ENCODE data around the gene NAT8L. TPM values are rescaled to one million over a fixed set of nuclear protein-coding genes. Genes with fewer than 3 reads are reported as not detected.

Gene NAT8L
- polyA plus RNA-seq, 4 donors, result 5.4 to 7.8 (median 6.6) TPM

GRCh38 chr4:2089222-2089621 is 30.1 kb downstream of the NAT8L start:
- no peak for DNase-seq (ENCODE audit: low read depth in 4 of 4, low spot score in 3 of 4)

GRCh38 chr4:2090642-2091041 is 31.5 kb downstream of the NAT8L start:
- DNase-seq (ENCODE audit: low read depth in 4 of 4, low spot score in 3 of 4), result no peak

- no peak for DNase-seq (ENCODE audit: low read depth in 4 of 4, low spot score in 3 of 4)
Measured at GRCh38 chr4:2091990-2092668, 33.0 kb downstream of the NAT8L start.

GRCh38 chr4:2092669-2093053 is 33.5 kb downstream of the NAT8L start:
- DNase-seq (ENCODE audit: low read depth in 4 of 4, low spot score in 3 of 4), result no peak

- DNase-seq (ENCODE audit: low read depth in 4 of 4, low spot score in 3 of 4), result no peak
Measured at GRCh38 chr4:2093265-2093664, 34.1 kb downstream of the NAT8L start.

- DNase-seq (ENCODE audit: low read depth in 4 of 4, low spot score in 3 of 4), result no peak
Measured at GRCh38 chr4:2094545-2094944, 35.4 kb downstream of the NAT8L start.

- DNase-seq (ENCODE audit: low read depth in 4 of 4, low spot score in 3 of 4), result no peak
Measured at GRCh38 chr4:2095236-2096072, 36.3 kb downstream of the NAT8L start.

GRCh38 chr4:2096073-2096609 is 37.0 kb downstream of the NAT8L start:
- DNase-seq (ENCODE audit: low read depth in 4 of 4, low spot score in 3 of 4), result no peak

GRCh38 chr4:2101346-2102044 is 42.4 kb downstream of the NAT8L start:
- no peak for DNase-seq (ENCODE audit: low read depth in 4 of 4, low spot score in 3 of 4)

GRCh38 chr4:2102045-2102883 is 43.1 kb downstream of the NAT8L start:
- DNase-seq (ENCODE audit: low read depth in 4 of 4, low spot score in 3 of 4), result no peak

- no peak for DNase-seq (ENCODE audit: low read depth in 4 of 4, low spot score in 3 of 4)
Measured at GRCh38 chr4:2103127-2103842, 44.2 kb downstream of the NAT8L start.

- no peak for DNase-seq (ENCODE audit: low read depth in 4 of 4, low spot score in 3 of 4)
Measured at GRCh38 chr4:2103843-2104547, 44.9 kb downstream of the NAT8L start.

- DNase-seq (ENCODE audit: low read depth in 4 of 4, low spot score in 3 of 4), result no peak
Measured at GRCh38 chr4:2104556-2105345, 45.6 kb downstream of the NAT8L start.

- DNase-seq (ENCODE audit: low read depth in 4 of 4, low spot score in 3 of 4), result no peak
Measured at GRCh38 chr4:2105559-2105958, 46.4 kb downstream of the NAT8L start.

- DNase-seq (ENCODE audit: low read depth in 4 of 4, low spot score in 3 of 4), result no peak
Measured at GRCh38 chr4:2116687-2117400, 57.7 kb downstream of the NAT8L start.

Measured in right renal pelvis (tissue), 4 donors.